ENCODE results near the gene BCL2L14. TPM values are rescaled to one million over a fixed set of nuclear protein-coding genes. Genes with fewer than 3 reads are reported as not detected.

BCL2L14 gene
- total RNA-seq, 1 donor from 2014 or later, result 0.24 TPM

DNA sequence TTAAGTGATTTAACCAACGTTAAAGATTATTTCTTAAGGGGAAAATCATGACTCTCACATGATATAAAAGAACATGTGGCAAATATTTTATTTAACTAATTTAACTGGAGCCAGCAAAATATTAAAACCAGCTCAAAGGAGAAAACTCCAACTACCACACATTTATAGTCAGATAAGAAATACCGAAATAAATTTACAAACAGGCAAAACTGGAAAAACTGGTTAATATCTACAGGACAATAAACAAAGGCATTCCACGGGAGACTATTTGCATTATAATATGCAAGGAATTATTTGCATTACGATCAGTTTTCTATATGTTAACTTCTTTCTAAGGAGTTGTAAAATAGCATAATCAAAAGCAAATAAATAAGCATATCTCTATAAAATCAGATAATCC is 13.8 kb upstream of the BCL2L14 start:
- ATAC-seq, result no peak

DNA sequence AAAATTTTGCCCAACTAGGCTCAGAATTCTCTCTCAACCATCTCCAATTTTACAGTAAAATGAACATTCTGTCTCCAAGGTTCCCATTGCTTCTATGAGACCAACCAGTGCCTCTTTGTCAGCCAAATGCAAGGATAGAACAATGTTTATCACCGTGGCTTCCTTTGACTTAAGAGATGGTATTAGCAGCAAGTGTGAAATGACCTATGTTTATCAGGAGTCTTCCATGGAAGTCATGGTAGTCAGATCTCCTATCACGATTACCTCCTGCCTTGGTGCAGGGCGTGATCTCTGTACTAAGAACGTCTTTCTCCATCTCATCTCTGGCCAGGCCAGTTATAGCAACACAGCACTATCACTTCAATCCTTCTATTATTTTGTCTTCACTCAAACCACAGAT is 6.1 kb upstream of the BCL2L14 start:
- ATAC-seq, result no peak

DNA sequence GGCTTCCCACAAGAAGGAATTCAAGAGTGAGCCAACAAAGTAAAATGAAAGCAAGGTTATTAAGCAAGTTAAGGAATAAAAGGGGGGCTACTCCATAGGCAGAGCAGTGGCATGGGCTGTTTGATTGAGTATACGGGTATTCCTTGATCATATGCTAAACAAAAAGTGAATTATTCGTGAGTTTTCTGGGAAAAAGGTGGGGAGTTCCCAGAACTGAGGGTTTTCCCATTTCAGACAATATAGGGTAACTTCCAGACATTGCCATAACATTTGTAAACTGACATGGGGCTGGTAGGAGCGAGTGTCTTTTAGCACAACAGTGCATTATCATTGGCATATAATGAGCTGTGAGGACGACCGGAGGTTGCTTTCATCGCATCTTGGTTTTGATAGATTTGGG is 2.0 kb upstream of the BCL2L14 start:
- no peak for ATAC-seq

DNA sequence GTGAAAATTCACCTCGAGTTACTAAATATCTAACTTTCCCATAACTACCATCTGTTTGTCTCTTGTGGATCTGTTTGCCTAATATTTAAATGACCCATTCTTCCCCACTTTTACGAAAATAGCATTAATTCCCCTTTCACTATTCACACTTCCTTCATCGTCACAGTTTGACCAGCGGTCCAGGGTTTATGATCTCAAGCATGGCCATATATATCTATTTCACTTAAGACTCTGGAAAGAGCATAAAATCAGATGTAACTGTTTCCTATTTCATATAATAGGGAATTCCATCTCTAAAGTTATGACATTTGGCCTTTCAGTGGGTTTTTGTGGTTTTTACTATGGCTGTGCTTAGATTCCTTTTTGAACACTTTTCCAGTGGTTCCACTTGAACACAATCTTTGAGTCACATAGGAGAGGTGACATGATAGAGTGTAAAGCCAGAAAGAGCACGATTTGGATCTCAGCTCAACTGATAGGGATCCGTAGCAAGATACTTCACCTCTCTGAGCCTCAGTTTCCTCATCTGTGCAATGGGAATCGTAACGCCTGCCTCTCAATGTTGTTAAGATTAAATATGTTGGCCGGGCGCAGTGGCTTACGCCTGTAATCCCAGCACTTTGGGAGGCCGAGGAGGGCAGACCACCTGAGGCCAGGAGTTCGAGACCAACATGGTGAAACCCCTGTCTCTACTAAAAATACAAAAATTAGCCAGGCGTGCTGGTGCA is 754 bp upstream of the BCL2L14 start:
- no peak for ATAC-seq

DNA sequence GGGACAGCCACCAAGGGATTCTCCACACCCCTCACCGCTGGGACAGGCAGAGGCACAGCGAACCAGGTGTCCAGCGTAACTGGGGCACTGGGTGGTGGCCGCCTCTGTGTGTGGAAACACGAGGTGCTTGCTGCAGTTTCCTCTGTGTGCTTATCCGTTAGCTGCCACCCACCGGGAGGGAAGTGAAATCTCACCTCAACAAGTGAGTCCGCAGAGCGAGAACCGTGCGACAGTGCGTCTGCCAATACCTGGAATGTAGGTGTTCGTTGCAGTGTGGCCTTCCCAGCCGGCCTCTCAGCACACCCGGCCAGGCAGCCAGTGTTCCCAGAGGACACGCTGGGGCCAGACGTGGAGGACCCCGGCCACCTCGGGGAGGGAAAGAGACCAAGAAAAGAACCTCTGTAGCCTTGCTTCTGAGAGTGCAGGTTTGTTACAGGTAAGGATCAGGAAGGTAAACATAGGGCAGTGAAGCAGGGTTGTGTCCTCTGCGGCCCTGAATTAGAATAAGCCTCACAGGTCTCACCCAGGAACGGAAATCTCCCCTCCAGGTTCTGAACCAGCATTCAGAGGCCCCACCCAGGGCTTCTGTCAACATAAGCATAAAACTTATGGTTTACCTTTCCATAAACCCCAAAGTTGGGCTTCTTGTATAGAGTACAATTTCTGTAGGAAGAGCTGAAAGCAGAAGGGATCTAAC is 1.5 kb downstream of the BCL2L14 start:
- ATAC-seq, result peak; percentile 29

DNA sequence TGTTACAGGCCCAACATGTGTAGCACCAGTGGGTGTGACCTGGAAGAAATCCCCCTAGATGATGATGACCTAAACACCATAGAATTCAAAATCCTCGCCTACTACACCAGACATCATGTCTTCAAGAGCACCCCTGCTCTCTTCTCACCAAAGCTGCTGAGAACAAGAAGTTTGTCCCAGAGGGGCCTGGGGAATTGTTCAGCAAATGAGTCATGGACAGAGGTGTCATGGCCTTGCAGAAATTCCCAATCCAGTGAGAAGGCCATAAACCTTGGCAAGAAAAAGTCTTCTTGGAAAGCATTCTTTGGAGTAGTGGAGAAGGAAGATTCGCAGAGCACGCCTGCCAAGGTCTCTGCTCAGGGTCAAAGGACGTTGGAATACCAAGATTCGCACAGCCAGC is 8.6 kb downstream of the BCL2L14 start:
- ATAC-seq, result no peak

DNA sequence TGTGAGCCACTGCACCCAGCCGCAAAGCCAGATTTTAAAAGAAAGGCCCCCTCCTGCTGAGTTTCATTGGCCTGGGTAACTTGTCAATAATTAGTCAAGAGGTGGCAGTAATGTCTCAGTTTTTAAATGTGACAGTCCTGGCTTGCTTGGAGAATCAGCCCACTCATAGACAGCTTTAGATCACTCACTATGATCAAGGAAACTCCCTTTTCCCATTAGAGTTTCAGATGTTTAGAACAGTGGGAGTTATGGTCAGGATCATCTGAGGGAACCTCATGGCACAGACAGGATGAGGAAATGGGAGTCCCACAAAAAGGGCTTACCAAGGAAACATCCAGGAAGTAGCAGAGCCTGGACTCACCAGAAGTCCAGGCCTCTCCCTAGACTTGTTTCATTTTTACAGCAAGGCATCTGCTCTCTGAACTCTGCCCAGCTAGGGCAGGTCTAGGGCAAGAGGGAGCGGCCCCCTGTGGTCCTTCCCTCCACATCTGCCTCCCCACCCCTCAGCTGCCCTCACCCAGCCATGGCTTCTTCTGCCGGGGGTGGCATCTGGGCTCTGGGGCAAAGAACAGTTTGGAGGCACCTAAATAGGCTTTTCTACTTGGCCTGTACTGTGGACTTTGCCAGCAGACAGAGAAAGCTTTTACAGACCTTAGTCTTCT is 11.2 kb downstream of the BCL2L14 start:
- ATAC-seq, result peak; percentile 37

DNA sequence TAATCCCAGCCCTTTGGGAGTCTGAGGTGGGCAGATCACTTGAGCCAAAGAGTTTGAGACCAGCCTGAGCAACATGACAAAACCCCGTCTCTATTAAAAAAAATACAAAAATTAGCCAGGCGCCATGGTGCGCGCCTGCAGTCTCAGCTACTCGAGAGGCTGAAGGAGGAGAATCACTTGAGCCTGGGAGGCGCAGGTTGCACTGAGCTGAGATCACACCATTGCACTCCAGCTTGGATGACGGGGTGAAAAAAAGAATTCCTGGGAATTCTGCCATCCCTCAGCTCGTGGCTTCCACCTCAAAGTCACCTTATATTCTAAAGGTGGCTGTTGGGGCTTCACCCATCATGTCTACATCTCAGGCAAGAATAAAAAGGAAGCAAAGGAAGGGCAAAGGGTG is 12.9 kb downstream of the BCL2L14 start:
- no peak for ATAC-seq

DNA sequence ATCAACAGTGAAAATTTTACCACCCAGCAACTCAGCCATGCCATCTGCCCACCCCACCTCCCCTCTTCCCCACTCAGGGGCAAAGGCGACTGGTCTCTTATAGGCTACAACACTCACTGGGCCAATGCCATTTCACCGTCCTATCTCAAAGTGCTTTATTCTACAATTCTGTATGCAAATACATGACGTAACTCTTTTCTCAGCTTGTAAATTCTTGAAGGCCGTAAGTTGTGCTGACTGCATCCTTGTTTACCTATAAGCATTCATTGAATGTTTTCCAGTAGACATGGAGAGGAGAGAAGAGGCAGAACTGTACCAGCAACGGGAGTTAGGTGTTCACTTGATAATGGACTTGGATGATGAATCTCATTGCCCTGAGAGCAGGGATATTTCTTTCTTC is 15.6 kb downstream of the BCL2L14 start:
- ATAC-seq, result no peak

DNA sequence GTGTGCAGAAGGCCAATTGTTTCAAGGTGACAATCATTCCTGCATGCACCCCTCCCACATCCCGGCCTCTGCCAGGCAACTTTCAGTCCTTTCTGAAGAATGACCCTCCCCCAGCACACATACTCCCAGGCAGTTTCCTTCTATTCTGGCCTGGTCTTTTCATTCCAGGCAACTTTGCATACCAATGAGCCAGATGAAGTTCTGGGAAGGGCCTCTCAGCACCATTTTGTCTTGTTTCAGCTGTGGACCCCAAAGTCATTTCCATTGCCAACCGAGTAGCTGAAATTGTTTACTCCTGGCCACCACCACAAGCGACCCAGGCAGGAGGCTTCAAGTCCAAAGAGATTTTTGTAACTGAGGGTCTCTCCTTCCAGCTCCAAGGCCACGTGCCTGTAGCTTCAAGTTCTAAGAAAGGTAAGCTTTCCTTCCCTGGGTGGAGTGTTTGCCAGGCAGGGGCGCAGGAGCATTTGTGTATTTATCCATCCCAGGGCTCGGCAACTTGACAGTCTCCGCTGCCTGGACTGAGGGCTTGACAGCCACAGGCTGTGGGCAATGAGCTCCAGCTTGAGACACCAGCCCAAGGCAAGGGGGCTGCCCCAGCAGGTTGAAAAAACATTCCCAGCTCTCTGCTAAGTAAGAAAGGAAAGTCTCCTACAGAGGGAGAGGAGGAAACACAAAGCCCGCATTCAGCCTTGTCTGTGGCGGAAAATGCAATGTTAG is 16.4 kb downstream of the BCL2L14 start:
- ATAC-seq, result no peak

DNA sequence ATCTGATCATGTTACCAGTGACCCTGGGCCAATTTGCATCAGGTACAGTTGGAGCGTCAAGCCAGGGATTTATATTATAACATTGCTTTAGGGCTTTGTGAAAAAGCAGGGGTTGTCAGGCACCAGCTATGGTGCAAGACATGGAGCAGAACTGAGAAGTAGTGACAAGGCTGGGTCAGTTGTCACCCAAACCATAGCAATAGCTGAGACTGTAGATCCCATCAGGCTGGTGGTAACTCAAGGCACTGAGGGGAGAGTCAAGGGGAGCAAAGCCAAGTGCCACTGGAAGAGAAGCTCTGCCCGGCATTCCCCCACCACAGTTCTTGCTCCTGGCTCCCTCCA is 16.9 kb downstream of the BCL2L14 start:
- no peak for ATAC-seq

DNA sequence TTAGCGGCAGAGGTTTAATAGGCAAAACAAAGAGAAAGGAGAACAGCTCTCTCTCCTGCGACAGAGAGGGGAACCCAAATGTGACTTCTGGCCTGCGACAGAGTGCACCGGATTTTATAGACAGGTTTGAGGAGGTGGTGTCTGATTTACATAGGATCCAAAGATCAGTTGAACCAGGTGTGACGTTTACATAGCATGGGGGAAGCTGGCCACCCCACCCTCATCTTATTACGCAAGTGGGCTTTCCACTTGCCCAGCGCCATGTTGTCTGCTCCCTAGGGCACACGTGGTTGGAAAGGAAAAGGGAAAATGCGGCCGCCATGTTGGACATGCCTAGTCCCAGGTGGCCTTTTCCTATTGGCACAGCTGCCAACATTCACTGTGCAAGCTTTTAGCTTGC is 17.4 kb downstream of the BCL2L14 start:
- ATAC-seq, result no peak

DNA sequence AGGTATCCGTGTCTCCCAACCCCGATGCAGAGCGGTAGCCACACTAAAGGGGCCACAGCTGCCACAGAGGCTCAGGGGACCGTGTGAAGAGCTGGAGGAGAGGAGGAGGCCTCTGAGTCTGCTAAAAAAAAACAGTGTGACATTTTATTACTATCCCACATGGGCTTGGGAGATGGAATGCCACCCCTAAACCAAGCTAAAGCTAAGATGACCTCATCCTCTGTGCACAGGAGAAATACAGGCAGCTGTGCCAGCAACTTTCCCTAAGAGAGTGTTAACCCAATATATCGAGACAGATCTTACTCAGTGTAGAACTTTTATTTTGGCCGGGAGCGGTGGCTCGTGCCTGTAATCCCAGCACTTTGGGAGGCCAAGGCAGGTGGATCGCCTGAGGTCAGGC is 18.0 kb downstream of the BCL2L14 start:
- ATAC-seq, result no peak

DNA sequence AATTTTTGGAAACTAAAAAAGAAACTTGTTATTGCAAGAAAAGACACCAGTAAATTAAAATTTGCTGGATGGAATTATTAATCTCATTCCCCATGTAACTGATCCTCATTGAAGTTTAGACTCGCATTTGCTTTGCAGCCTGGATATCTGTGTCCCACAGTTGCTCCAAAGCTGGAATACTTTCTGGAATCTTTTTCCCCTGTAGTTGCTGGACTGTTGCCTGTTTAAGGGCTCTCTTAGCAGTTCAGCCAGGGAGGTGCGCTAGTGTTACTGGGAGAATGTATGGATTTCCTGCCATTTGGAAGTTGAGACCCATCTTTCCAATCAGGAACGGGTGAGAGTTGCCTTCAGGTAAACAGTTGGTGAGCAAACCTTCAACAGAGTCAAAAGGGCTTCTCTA is 20.3 kb downstream of the BCL2L14 start:
- ATAC-seq, result no peak

DNA sequence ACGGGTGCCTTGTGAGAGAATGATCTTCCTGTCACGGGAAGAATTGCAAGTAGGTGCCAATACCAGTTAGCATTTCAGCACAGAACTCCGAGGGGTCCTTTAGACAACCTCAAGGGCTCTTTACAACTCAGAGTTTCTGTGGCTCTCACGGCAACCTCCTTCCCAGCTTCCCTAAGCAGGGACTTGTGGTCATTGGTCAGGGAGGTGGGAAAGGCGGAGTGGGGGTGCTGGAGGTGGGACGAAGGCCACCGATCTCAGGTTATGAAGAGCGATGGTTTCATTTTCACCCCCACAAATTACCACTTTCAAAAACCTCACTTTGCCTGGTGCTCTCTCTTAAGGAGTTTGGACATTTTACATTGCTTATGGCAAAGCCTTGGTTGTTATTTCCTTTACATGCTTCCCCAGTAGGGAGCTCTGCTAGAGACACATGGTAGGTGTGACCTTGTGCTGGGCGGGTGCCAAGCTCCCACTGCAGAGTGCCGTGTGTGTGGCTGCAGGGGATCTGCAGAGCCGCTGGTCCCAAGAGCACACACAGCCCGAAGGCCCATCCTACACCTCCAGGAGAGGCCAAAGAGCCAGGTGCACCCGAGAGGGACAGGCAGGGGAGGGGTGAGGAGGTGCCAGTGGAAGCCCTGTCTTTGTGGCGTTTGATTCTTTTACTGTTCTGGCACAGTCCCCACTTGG is 21.4 kb downstream of the BCL2L14 start:
- ATAC-seq, result peak; percentile 20

DNA sequence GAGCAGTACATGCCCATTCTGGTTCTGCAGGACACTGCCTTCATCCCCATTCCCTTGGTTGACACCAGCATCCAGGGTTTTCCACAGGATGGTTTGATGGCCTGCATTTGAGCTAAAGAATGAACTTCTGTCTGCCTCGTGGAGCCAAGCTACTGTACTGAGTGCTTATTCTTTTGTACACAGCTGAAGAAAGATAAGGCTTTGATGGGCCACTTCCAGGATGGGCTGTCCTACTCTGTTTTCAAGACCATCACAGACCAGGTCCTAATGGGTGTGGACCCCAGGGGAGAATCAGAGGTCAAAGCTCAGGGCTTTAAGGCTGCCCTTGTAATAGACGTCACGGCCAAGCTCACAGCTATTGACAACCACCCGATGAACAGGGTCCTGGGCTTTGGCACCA is 23.7 kb downstream of the BCL2L14 start:
- no peak for ATAC-seq

DNA sequence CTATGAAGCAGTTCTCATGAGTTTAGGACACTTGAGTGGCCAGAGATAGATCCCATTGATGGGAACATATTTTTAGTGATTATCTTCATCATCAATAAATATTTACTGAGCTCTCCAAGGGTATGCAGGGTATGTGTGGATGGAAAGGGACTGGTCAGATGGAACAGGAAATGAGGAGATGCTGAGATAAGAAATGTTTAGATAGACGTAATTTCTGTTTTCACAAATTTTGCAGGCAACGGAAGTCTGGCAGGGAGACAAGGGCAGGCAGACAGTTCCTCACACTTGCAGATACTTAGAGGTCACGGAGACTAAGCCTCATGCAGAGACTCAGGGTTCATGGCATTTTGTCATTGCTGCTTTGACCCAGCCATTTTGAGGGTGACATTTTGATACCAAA is 24.3 kb downstream of the BCL2L14 start:
- no peak for ATAC-seq

DNA sequence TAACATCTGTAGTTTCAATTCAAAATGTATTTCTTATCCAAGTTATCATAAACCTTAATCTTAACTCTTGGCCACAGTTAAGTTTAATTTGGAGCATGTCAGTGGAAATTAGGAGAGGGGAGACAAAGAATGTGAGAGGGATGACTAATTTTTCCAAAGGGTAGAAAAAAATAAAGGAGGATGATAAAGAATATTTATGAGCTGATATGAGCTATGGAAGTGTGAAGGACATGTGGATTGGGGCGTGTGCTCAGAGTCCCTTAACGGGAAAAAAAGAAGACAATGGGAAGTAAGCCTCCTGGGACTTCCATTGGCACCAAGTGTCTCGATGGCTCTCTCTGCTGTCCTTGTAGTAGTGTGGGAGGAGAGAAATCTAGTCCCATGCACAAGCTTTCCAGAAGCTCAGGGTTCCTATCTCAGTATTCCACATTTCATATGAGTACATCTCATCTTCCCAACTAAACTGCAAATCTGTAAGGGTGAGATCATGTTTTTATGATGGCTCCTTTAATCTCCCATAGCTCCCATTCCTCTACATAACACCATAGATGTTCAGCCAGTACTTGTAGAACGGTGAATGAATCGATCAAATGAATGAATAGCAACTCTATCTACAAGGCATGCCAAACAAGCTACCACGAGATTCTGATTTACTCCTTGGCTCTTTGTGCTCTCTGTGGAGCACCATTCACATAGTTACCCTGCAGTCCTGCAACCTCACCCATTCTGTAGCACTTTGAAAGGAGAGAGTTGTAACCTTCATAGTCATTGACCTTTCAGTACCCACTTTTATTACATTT is 27.4 kb downstream of the BCL2L14 start:
- no peak for ATAC-seq

DNA sequence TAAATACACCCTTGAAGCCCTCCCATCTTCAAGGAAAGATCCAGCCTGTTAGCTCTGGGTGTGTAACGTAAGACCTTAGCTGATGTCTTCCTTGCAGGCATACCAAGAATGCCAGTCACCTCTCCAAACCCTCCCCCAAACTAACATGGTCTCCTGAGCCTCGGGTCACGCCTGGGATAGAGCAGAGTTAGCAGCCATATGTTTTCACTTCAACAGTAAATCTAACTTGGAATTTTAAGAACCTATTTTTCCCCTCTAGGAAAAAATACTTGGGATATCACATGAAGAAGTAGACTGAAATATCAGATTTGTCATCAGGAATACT is 27.9 kb downstream of the BCL2L14 start:
- no peak for ATAC-seq

DNA sequence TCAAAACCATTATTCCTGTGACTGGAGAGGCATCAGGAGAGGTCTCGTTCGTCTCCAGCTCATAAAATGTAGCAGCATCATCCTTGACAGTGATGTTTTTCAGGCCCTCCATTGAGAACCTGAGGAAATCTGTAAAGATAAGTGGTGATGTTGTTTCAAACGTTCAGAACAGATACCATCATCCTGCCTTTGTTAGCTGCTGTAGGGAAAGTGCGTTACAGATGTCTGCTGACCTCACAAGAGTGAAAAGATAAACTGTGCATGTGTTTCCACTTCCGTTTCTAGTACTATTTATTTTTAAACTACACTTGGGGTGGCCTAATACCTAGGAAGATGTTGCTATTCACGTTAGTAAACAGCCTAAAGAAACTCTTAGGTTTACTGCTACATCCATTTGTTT is 28.4 kb downstream of the BCL2L14 start:
- no peak for ATAC-seq

DNA sequence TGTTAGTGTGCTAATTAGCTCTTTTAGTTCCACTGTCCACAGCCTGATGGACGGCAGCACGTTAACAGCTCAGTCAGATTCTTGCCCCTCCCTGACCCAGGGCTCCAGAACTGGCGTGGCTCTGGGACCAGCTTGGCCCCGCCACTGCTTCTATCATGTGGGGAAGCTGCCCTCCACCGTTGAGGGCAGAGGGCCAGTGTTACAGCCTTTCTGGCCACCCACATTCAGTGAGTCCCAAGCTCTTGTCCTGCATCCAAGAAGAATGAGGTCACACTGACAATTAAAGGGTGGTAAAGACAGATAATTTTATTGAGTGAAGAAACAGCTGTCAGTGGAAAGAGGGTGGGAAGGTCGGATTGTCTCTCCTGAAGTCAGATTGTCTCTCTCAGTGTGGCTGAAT is 36.9 kb downstream of the BCL2L14 start:
- ATAC-seq, result no peak

DNA sequence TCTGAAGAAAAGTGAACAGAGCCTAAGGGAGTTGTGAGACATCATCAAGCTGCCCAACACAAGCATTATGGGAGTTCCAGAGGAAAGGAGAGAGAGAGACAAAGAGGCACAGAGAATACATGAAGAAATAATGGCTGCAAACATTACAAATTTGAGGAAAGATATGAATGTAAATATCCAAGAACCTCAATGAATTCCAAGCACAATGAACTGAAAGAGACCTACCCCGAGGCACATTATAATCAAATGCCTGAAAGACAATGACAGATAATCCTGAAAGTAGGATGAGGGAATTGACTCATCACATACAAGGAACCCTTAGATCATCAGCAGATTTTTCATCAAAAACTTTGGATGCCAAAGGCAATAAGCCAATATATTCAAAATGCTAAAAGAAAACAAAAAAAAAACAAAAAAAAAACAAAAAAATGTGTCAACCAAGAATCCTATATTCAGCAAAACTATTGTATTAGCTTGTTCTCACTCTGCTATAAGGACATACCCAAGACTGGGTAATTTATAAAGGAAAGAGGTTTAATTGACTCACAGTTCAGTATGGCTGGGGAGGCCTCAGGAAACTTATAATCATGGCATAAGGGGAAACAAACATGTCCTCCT is 37.8 kb downstream of the BCL2L14 start:
- ATAC-seq, result no peak

All from esophagus mucosa (tissue), 1 donor.